ENCODE measurements around the gene GPR158. TPM values are rescaled to one million over a fixed set of nuclear protein-coding genes. Genes with fewer than 3 reads are reported as not detected.

The GPR158 gene
- total RNA-seq, 4 donors from 2014 or later: 0.18 TPM; not detected in 3

- H3K36me3 ChIP-seq: no peaks in the 10 kb centered on the region
- H3K27me3 ChIP-seq: no peaks in the 10 kb centered on the region
- no peak overlapping the region for H3K27ac ChIP-seq
- H3K4me1 ChIP-seq: no peaks in the 10 kb centered on the region
- WGBS: 73% methylated on average over 7 of the region's 7 CpGs
- no peaks in the 10 kb centered on the region for H3K9me3 ChIP-seq
- no peak overlapping the region for H3K4me3 ChIP-seq
- TF ChIP-seq POLR2A (IDR thresholded peaks at IDR 0.05) (no peak), EP300 (IDR thresholded peaks at IDR 0.05) (no peak), POLR2AphosphoS5 (IDR thresholded peaks at IDR 0.05) (no peak)
- TF ChIP-seq, protein P1, sequence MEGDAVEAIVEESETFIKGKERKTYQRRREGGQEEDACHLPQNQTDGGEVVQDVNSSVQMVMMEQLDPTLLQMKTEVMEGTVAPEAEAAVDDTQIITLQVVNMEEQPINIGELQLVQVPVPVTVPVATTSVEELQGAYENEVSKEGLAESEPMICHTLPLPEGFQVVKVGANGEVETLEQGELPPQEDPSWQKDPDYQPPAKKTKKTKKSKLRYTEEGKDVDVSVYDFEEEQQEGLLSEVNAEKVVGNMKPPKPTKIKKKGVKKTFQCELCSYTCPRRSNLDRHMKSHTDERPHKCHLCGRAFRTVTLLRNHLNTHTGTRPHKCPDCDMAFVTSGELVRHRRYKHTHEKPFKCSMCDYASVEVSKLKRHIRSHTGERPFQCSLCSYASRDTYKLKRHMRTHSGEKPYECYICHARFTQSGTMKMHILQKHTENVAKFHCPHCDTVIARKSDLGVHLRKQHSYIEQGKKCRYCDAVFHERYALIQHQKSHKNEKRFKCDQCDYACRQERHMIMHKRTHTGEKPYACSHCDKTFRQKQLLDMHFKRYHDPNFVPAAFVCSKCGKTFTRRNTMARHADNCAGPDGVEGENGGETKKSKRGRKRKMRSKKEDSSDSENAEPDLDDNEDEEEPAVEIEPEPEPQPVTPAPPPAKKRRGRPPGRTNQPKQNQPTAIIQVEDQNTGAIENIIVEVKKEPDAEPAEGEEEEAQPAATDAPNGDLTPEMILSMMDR (IDR thresholded peaks at IDR 0.05): no peak
- no peak for DNase-seq (ENCODE audit: low spot score in 2 of 2)
Observed at GRCh38 chr10:25530306-25530705, 355.5 kb downstream of the GPR158 start.

GRCh38 chr10:25531457-25532061, 356.8 kb downstream of the GPR158 start:
- Histone ChIP-seq H3K27me3 (no peaks in the 10 kb centered on the region), H3K4me3 (no peak overlapping the region), H3K4me1 (no peaks in the 10 kb centered on the region), H3K36me3 (no peaks in the 10 kb centered on the region), H3K27ac (no peak overlapping the region), H3K9me3 (no peaks in the 10 kb centered on the region)
- TF ChIP-seq EP300 (IDR thresholded peaks at IDR 0.05) (no peak), POLR2A (IDR thresholded peaks at IDR 0.05) (no peak), POLR2AphosphoS5 (IDR thresholded peaks at IDR 0.05) (no peak)
- TF ChIP-seq, protein P1 (IDR thresholded peaks at IDR 0.05): no peak
- 50% methylated on average over 5 of the region's 5 CpGs for WGBS
- DNase-seq (ENCODE audit: low spot score in 2 of 2): no peak

- Histone ChIP-seq H3K27me3 (no peaks in the 10 kb centered on the region), H3K4me1 (no peaks in the 10 kb centered on the region), H3K36me3 (no peaks in the 10 kb centered on the region), H3K27ac (no peak overlapping the region), H3K4me3 (no peak overlapping the region), H3K9me3 (no peaks in the 10 kb centered on the region)
- DNase-seq (ENCODE audit: low spot score in 2 of 2): no peak
- TF ChIP-seq EP300 (IDR thresholded peaks at IDR 0.05) (no peak), POLR2A (IDR thresholded peaks at IDR 0.05) (no peak), POLR2AphosphoS5 (IDR thresholded peaks at IDR 0.05) (no peak)
- TF ChIP-seq, protein P1 (IDR thresholded peaks at IDR 0.05): no peak
- 67% methylated on average over 3 of the region's 3 CpGs for WGBS
Observed at GRCh38 chr10:25532213-25532612, 357.4 kb downstream of the GPR158 start.

- TF ChIP-seq POLR2AphosphoS5 (IDR thresholded peaks at IDR 0.05) (no peak), EP300 (IDR thresholded peaks at IDR 0.05) (no peak), POLR2A (IDR thresholded peaks at IDR 0.05) (no peak)
- TF ChIP-seq, protein P1 (IDR thresholded peaks at IDR 0.05): no peak
- Histone ChIP-seq H3K9me3 (no peaks in the 10 kb centered on the region), H3K36me3 (no peaks in the 10 kb centered on the region), H3K4me1 (no peaks in the 10 kb centered on the region), H3K4me3 (no peak overlapping the region), H3K27ac (no peak overlapping the region), H3K27me3 (no peaks in the 10 kb centered on the region)
- no peak for DNase-seq (ENCODE audit: low spot score in 2 of 2)
Observed at GRCh38 chr10:25536027-25536426, 361.2 kb downstream of the GPR158 start.

- H3K9me3 ChIP-seq: no peaks in the 10 kb centered on the region
- no peaks in the 10 kb centered on the region for H3K36me3 ChIP-seq
- H3K4me1 ChIP-seq: no peaks in the 10 kb centered on the region
- H3K27me3 ChIP-seq: no peaks in the 10 kb centered on the region
- 44% methylated on average over 4 of the region's 4 CpGs for WGBS
- H3K27ac ChIP-seq: no peak overlapping the region
- DNase-seq (ENCODE audit: low spot score in 2 of 2): no peak
- TF ChIP-seq, protein P1 (IDR thresholded peaks at IDR 0.05): no peak
- TF ChIP-seq POLR2A (IDR thresholded peaks at IDR 0.05) (no peak), EP300 (IDR thresholded peaks at IDR 0.05) (no peak), POLR2AphosphoS5 (IDR thresholded peaks at IDR 0.05) (no peak)
- no peak overlapping the region for H3K4me3 ChIP-seq
Observed at GRCh38 chr10:25547382-25547781, 372.6 kb downstream of the GPR158 start.
